GM21825 (cell line): ENCODE data around the gene TMEFF2.

Experiments used
- ATAC-seq: cut with Tn5 transposase; IDR thresholded peaks from one replicate; pipeline ENCODE4 v1.9.1; 2021; ENCODE audit warnings: mild to moderate bottlenecking, moderate library complexity; ENCODE audit not compliant: unreplicated experiment

TMEFF2 gene

DNA sequence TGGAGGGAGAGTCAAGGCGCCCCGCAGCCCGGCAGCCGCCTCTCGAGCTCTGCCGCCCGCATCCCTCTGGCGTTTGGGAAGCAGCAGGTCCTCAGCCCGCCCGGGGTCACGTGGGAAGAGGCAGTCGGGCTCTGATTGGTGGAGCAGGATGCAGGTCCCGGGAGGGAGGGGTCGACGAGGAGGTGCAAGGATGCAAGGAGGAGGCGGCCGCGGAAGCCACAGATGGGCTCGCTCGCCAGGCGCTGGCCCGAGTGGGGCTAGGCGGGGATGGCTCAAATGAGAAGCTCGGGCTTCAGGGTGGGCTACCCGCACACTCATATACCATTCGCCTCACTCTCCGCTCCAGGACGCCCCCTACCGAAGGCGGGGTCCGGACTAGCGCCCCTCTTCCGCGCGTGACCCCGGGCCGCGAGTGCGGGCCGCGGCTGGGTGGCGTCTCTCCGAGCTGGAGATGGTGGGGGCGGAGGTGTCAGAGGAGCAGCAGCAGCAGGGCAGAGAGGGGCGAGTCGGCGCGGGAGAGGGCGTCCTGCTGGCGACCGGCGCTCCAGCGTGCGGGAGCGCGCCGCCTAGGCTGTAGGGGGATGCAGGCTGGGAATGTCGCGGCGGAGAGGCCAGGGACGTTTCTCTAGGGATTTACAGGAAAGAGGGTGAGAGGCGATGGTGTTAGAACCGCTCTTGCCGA lies at the start of gene TMEFF2:
TMEFF2 (minus strand) TSS at position 68 of the 682 bp plus-strand sequence. CDS start 409 bp downstream, outside the sequence.
- ATAC-seq, result no peak

DNA sequence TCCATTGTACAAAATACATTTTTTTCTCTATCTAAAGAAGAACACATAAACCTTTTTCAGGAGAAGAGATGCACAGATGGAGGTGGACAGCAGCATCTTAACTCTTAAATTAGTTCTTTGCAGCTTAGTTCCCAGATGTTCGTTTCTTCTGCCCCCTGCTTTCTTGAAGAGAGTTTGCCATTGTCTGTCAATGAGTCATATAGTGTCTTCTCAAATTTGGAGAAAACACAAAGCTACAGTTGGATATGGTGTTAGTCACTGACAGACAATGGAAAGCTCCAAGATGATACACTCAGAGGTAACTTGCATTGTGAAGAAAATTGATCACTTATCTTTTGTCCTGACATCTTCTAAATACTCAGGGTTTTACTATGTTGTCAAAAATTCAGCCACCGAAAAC lies 48.8 kb upstream of the TMEFF2 start:
- no peak for ATAC-seq

DNA sequence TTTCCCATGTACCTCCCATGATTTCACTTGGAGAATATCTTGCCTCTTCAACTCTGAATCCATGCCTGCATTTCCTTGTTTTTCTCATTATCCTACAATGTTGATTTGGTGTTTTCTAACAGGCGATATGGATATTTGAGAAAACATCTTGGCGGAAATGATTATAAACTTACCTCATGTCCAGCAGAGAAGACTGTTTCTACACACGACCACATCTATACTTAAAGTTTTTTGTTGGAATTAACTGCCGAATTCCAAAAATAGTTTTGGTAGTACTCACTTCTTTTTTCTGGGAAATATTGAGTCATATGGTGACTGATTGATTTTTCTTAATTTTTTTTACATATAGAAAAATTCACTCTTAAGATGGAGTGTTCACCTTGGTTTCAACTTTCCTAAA lies 41.4 kb upstream of the TMEFF2 start:
- ATAC-seq, result no peak

GRCh38 chr2:192230889-192231453 lies 36.2 kb upstream of the TMEFF2 start:
- no peak for ATAC-seq

DNA sequence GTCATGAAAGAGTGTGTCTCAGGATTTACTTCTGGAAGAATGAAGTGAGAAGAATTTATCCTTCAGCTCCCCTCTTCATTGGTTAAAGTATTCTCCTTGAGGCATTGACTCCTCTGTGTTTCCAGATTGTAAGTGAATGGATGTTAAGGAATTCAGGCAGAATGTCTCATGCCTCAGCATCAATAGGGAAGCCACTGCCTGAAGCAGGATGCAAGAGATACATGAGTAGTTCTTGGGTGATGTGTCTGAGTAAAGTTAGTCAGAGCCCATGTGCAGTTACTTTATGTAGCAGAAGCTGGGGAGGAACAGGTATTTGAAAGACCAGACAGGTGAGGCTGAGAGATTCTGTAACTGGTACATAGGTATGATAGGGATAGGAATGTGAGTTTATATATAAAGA lies 34.0 kb upstream of the TMEFF2 start:
- no peak for ATAC-seq

- no peak for ATAC-seq
These were observed 24.2 kb upstream of the TMEFF2 start for GRCh38 chr2:192218970-192219369.

- ATAC-seq, result no peak
These were observed 23.6 kb upstream of the TMEFF2 start for GRCh38 chr2:192218377-192218776.

GRCh38 chr2:192216336-192216735 lies 21.6 kb upstream of the TMEFF2 start:
- no peak for ATAC-seq

- no peak for ATAC-seq
These were observed 20.6 kb upstream of the TMEFF2 start for GRCh38 chr2:192215096-192215877.

DNA sequence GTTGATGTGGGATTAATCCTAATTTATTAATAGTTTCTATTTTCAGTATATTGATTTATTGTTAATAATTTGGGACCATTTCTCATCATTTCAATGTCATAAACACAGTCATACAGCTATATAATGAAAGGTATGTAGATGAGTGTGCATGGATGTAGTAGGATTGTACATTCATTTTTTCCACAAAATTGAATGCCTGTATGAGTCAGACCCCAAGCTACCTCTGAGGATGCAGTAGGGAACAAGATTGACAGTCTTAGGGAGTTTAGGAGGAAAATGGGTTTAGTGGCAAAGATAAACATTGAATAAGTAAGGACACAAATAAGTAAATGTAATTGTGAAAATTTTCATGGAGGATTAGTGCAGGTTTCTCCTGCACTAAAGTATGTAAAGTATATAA lies 14.1 kb upstream of the TMEFF2 start:
- ATAC-seq, result no peak

- ATAC-seq, result no peak
These were observed 11.7 kb upstream of the TMEFF2 start for GRCh38 chr2:192206399-192206798.

DNA sequence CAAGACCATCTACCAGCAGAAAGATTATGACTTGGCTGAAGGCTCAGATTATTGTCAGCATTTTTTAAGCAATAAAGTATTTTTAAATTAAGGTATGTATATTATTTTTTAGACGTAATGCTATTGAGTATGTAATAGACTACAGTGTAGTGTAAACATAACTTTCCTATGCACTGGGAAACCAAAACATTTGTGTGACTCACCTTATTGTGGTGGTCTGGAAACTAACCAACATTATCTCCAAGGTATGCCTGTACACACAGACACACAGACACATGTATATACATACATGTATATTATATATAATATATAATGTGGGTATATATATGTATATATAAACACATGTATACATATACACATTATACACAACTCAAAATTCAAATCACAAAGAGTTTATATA lies 9.1 kb upstream of the TMEFF2 start:
- no peak for ATAC-seq

- ATAC-seq, result no peak
These were observed 7.6 kb upstream of the TMEFF2 start for GRCh38 chr2:192202373-192202772.

DNA sequence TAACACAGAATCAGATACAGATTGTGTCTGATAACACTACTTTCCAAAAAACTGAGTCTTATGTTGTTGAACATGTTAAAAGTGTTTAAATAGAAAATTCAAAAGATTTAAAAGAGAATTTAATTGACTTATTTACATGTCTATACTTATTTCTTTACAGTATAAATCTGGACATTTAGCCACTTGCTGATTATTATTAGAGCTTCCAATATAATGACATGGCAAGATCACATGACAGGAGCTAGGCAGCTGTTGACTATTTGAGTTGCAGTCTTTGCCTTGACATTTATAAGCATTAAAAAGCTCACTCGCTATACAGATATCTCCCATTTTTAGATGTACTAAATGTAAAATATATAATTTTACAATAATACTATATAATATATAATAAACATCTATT lies 6.4 kb upstream of the TMEFF2 start:
- no peak for ATAC-seq

DNA sequence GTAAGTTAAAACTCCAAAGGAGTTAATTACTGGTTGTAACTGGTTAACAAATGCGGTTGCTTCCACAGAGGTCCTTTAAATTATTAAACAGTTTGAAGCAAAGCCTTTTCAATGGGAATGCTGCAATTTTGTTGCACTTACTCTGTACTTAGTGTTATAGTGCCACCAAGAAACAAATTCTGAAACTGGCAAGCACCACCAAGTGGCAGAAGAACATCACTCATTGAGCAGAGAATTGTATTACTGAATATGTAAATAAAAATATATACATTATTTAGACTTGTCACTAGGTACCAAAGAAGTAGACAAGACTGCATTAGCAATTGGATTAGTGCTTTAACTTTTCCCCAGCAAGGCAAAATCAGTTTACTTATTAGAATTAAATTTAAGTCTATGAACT lies 2.6 kb upstream of the TMEFF2 start:
- no peak for ATAC-seq

- no peak for ATAC-seq
These were observed 1.9 kb upstream of the TMEFF2 start for GRCh38 chr2:192196421-192197194.

GRCh38 chr2:192195548-192196418 lies 1.1 kb upstream of the TMEFF2 start:
- no peak for ATAC-seq

GRCh38 chr2:192194265-192194865 lies 368 bp downstream of the TMEFF2 start:
- no peak for ATAC-seq

DNA sequence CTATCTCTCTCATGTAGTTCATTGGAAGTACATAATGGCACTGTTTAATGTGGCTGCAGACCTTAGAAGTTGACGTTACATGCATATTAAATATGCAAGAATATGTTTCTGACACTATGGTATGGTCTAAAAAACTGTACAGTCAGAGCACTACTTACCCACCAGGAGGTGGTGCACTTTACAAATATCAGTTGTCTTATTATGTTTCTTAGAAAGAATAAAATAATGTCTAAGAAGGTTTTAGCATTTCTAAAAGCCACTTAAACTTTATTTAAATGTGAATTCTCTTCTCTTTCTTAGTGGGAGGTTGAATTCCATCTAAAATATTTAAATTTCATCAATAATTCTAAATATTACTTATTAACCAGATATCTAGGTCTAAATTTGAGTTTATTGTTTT lies 4.3 kb downstream of the TMEFF2 start:
- no peak for ATAC-seq

GRCh38 chr2:192186806-192187205 lies 7.9 kb downstream of the TMEFF2 start:
- ATAC-seq, result no peak
